ENCODE data around the gene KCNIP2. TPM values are rescaled to one million over a fixed set of nuclear protein-coding genes. Genes with fewer than 3 reads are reported as not detected.

Gene KCNIP2
- total RNA-seq, 4 donors from 2014 or later: 1.0 to 3.5 (median 1.4) TPM

DNA sequence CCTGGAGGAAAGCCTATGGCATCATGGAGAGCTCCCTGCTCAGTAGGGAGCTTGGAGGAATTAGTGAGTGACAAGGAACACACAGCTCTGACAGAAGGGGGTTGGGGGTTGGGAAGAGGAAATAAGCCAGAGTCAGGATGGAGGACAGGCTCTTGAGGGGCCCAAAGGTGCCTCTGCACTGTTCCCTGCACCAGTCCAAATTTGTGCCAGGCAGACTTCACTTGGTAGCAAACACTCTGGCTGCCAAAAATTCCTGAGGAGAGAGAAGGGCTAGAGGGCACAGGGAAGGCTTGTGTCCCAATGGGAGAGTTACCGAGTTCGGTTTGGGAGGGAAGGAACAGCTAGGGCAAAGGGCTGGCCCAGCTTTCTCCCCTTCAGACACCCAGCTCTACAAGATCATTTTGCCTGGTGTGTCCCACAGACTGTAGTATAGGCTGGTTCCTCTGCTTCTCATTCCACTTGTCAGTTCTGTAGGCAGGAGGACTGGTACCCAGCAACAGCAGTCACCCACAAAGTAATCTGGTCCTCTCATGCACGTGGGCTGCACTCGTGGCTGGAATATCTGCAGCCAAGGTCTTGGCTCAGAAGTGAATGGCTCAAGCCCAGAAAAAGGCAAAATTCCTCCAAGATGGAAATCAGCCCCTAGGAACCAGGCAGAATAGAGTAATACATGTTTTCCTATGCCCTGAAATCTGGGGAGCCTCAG, 8.0 kb upstream of the KCNIP2 start:
- Histone ChIP-seq H3K4me3 (replicated peaks in 1 of 3) (no peak overlapping the region), H3K27ac (no peak overlapping the region), H3K9me3 (no peaks in the 10 kb centered on the region), H3K4me1 (peaks cover 0 to 6% of the 10 kb centered on the region in 2 donors), H3K27me3 (no peaks in the 10 kb centered on the region), H3K36me3 (peaks cover 0 to 9% of the 10 kb centered on the region in 2 donors)
- intact Hi-C loops (cut with DNase I): no loop called here
- no peak for DNase-seq
- no peak for TF ChIP-seq POLR2A (IDR thresholded peaks at IDR 0.05)
- TF ChIP-seq CTCF (IDR thresholded peaks at IDR 0.05): no peak
- 79 to 83% methylated on average over 2 to 4 of the region's 4 CpGs for WGBS, 2 donors

DNA sequence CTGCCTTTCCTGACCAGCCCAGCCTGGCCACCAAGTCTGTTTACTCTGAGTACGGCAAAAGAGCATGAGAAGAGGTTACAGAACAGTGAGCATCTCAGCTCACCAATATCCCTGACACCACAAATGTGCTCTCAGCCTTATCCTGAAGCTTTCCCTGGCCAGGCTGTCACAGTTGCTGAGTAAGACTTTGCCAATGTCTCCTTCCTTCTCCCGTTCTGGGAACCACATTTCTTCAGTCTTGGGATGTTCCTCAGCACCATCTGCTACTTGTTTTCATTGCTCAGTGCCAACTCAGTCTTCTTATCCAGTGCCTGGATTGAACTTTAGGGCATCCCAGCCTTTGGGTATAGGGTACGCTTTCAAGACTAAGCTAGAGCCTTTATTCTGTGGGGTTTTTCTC, 7.1 kb upstream of the KCNIP2 start:
- peak; percentile 17 to 27 for DNase-seq
- intact Hi-C loops (cut with DNase I): no loop called here
- H3K27me3 ChIP-seq: no peaks in the 10 kb centered on the region
- no peak overlapping the region for H3K4me3 ChIP-seq (replicated peaks in 1 of 3)
- TF ChIP-seq POLR2A (IDR thresholded peaks at IDR 0.05) (no peak), CTCF (IDR thresholded peaks at IDR 0.05) (no peak)
- no peaks in the 10 kb centered on the region for H3K9me3 ChIP-seq
- WGBS, 2 donors: 56 to 58% methylated on average over 3 of the region's 3 CpGs
- H3K36me3 ChIP-seq: peaks cover 0 to 9% of the 10 kb centered on the region in 2 donors
- H3K4me1 ChIP-seq: peaks cover 0 to 6% of the 10 kb centered on the region in 2 donors
- H3K27ac ChIP-seq: no peak overlapping the region

DNA sequence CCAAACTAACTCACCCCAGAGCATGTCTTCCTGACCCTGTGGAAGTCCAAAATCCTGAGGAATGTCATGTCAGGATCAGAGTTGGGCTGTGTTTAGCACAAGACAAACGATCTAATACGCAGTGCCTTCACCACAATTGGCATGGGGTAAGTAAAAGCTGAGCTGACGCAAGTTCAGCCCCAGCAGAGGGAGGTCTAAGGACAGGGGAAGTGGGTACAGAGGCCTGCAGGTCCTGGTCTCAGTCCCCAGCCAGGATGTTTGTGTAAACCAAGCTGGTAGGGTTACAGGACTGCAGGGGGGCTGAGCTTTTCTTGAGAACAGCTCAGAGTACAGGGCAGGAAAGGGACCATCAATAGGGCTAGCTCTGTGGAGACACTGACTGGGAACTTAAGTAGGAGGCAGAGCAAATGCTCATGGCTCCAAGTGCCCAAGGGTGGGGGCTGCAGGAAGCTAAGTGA, 5.3 kb upstream of the KCNIP2 start:
- peaks cover 0 to 9% of the 10 kb centered on the region in 2 donors for H3K36me3 ChIP-seq
- H3K9me3 ChIP-seq: no peaks in the 10 kb centered on the region
- intact Hi-C loops (cut with DNase I): no loop called here
- no peak overlapping the region for H3K4me3 ChIP-seq (replicated peaks in 1 of 3)
- no peaks in the 10 kb centered on the region for H3K27me3 ChIP-seq
- no peak for TF ChIP-seq POLR2A (IDR thresholded peaks at IDR 0.05)
- TF ChIP-seq CTCF (IDR thresholded peaks at IDR 0.05): no peak
- no peak for DNase-seq
- peaks cover 0 to 9% of the 10 kb centered on the region in 2 donors for H3K4me1 ChIP-seq
- WGBS, 2 donors: 64 to 70% methylated on average over 3 of the region's 3 CpGs
- no peak overlapping the region for H3K27ac ChIP-seq

DNA sequence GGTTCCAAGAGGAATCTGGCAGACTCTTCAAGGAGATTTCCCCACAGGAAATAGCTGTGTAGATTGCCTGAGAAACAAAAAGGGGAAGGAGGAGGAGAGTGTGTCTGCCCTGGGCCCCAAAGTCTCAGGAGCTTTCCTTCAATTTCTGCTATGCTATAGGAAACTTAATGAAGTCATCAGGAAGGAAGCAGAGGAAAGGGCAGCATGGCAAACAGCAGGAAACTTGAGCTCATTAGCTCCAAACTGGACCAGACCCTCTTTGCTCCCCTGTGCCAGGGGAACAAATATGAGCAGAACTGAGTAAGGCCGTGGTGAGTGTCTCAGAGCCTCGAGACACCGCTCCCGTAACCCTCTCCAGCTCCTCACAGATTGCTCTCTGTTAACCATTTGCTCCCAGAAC, 4.8 kb upstream of the KCNIP2 start:
- DNase-seq: no peak
- H3K27ac ChIP-seq: no peak overlapping the region
- peaks cover 0 to 9% of the 10 kb centered on the region in 2 donors for H3K36me3 ChIP-seq
- no peaks in the 10 kb centered on the region for H3K9me3 ChIP-seq
- WGBS, 2 donors: 63 to 69% methylated on average over 4 of the region's 4 CpGs
- TF ChIP-seq CTCF (IDR thresholded peaks at IDR 0.05) (no peak), POLR2A (IDR thresholded peaks at IDR 0.05) (no peak)
- H3K4me1 ChIP-seq: peaks cover 4 to 14% of the 10 kb centered on the region in 2 donors
- no peaks in the 10 kb centered on the region for H3K27me3 ChIP-seq
- no peak overlapping the region for H3K4me3 ChIP-seq (replicated peaks in 1 of 3)
- intact Hi-C loops (cut with DNase I): no loop called here

GRCh38 chr10:101845893-101846292, 2.3 kb upstream of the KCNIP2 start:
- H3K9me3 ChIP-seq: no peaks in the 10 kb centered on the region
- intact Hi-C loops (cut with DNase I): no loop called here
- TF ChIP-seq CTCF (IDR thresholded peaks at IDR 0.05) (no peak), POLR2A (IDR thresholded peaks at IDR 0.05) (no peak)
- no peaks in the 10 kb centered on the region for H3K27me3 ChIP-seq
- H3K4me3 ChIP-seq (replicated peaks in 1 of 3): no peak overlapping the region
- DNase-seq: no peak
- peaks cover 11 to 14% of the 10 kb centered on the region in 2 donors for H3K4me1 ChIP-seq
- WGBS, 2 donors: 97 to 100% methylated on average over 3 of the region's 3 CpGs
- no peak overlapping the region for H3K27ac ChIP-seq
- peaks cover 0 to 9% of the 10 kb centered on the region in 2 donors for H3K36me3 ChIP-seq
